ENCODE measurements around the gene CCDC74A.
"Not testable (repeated sequence)": the region's sequence is repeated elsewhere in the genome, so short reads cannot be mapped to it uniquely, and the experiment has no call there.

The CCDC74A gene

DNA sequence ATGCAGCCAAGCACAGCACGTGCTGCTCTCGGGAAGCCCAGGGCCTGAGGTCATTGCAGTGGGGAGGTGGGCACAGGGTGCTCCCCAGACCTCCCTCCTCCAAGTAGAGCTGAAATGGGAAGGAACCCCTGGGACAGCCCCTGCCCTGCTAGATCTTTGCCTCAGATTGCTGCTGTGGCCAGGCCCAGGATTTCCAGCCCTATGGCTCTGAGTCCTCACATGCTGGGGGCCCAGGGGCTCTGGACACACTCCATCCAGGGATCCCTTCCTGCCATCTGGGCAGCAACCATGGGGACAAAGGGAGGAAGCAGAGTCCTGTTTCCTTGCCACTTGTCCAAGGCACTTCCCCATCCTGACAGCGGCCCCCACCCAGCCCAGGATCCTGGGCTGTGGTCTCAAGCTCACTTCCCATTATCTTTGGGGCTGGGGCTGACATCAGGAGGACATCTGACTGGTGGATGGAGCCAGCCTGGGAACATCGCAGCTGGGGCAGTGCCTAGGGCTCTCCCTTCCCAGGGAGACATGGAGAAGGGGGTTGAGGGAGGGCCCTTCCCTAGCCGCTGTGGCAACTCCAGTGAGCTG is 2.3 kb downstream of the CCDC74A start:
- Histone ChIP-seq H3K4me1 (ENCODE audit: low read depth, poor library complexity, severe bottlenecking) (peaks cover 16% of the 10 kb centered on the region), H3K27ac (peak overlapping the region; percentile 42; the same call in 1 of the 2 replicates), H3K4me2 (peak overlapping the region; percentile 98; the same call in 1 of the 2 replicates), H2AFZ (ENCODE audit: low read depth) (peak overlapping the region; percentile 76)
- H3K27me3 ChIP-seq (ENCODE audit: insufficient read depth, low read depth); H3K4me3 ChIP-seq (IDR thresholded peaks at IDR 0.05; ENCODE audit: insufficient read depth, low read depth, low read length); H3K9ac ChIP-seq; H3K79me2 ChIP-seq (ENCODE audit: insufficient read depth, low read depth); H4K20me1 ChIP-seq (ENCODE audit: insufficient read depth); H3K36me3 ChIP-seq (ENCODE audit: insufficient read depth): not testable (repeated sequence)

DNA sequence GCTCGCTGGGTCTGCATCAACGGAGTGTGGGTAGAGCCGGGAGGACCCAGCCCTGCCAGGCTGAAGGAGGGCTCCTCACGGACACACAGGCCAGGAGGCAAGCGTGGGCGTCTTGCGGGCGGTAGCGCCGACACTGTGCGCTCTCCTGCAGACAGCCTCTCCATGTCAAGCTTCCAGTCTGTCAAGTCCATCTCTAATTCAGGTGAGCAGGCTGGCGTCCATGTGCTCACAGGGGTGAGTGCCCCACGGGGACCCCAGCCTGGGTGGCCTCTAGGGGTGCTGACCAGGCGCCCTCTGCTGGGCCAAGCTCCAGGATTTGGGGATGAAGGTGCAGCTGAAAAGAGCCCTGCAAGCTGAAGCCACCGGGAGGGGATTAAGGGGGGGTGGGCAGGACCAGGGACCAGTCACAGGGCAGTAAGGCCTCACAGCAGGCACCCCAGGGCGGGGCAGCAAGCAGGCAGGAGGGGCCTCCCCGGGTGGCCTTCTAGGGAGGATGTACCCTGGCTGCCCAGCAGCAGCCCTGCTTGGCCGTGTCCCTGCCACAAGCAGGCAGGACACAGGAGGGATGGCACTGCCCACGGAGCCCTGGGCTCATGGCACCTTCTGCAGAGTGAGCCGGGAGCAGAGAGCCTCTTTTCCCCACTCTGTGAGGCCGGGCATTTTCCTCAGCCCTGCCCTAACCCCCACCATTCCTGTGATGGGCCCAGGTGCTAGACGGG is 3.1 kb downstream of the CCDC74A start:
- H3K79me2 ChIP-seq (ENCODE audit: insufficient read depth, low read depth); H3K27ac ChIP-seq; H3K36me3 ChIP-seq (ENCODE audit: insufficient read depth); H3K4me2 ChIP-seq; H4K20me1 ChIP-seq (ENCODE audit: insufficient read depth); H2AFZ ChIP-seq (ENCODE audit: low read depth); H3K27me3 ChIP-seq (ENCODE audit: insufficient read depth, low read depth); H3K9ac ChIP-seq; H3K4me3 ChIP-seq (IDR thresholded peaks at IDR 0.05; ENCODE audit: insufficient read depth, low read depth, low read length): not testable (repeated sequence)
- H3K4me1 ChIP-seq (ENCODE audit: low read depth, poor library complexity, severe bottlenecking): peaks cover 16% of the 10 kb centered on the region

DNA sequence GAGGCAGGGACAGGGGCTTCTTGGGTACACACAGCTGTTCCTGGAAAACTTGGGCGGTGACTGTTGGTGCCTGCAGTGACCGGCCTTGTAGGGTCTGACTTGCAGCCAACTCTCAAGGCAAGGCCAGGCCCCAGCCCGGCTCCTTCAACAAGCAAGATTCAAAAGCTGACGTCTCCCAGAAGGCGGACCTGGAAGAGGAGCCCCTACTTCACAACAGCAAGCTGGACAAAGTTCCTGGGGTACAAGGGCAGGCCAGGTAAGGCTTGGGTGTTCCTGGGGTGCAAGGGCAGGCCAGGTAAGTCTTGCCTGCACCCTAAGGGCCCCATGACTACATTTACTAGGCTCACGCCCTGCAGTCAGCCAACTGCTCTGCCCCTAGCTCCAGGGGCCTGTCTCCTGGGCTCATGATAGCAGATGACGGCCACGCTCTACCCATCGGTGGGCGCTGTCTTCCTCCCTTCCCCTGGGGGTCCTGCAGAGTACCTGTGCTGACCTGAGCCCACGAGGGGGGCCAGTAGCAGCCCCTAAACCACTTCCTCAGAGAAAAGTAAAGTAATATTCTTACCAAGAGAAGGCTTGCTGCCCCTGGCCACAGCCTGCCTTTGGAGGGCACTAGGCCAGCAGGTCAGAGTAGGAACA is 4.0 kb downstream of the CCDC74A start:
- H4K20me1 ChIP-seq (ENCODE audit: insufficient read depth); H3K79me2 ChIP-seq (ENCODE audit: insufficient read depth, low read depth); H3K36me3 ChIP-seq (ENCODE audit: insufficient read depth); H3K4me3 ChIP-seq (IDR thresholded peaks at IDR 0.05; ENCODE audit: insufficient read depth, low read depth, low read length); H3K9ac ChIP-seq; H3K27me3 ChIP-seq (ENCODE audit: insufficient read depth, low read depth); H2AFZ ChIP-seq (ENCODE audit: low read depth); H3K27ac ChIP-seq; H3K4me2 ChIP-seq: not testable (repeated sequence)
- H3K4me1 ChIP-seq (ENCODE audit: low read depth, poor library complexity, severe bottlenecking): peaks cover 16% of the 10 kb centered on the region

DNA sequence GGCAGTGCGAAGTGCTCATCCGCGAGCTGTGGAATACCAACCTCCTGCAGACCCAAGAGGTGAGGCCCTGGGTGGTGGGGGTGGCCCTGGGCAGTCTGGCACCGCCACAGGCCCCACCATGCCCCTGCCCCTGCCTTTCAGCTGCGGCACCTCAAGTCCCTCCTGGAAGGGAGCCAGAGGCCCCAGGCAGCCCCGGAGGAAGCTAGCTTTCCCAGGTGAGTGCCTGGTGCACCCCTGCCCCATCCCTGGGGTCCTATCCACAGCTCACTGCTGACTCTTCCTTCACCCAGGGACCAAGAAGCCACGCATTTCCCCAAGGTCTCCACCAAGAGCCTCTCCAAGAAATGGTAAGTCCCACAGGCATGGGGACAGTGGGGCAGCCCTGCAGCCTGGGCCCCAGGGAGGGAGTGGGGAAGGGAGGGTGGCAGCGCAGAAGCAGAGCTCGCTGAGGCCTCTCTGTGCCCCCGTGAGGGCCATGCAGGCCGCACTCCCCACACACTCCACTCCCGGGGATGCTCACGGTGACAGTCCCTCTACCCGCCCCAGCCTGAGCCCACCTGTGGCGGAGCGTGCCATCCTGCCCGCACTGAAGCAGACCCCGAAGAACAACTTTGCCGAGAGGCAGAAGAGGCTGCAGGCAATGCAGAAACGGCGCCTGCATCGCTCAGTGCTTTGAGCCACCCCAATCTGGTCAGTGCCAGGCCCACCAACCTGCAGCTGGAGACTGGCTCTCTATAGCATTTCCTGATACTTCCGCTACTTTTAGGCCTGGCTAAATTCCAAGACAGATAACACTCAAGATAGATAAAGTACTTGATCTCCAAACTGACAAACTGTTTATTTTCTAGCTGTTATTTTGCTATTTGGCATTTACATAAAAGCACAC is 5.3 kb downstream of the CCDC74A start:
- not testable (repeated sequence) for H3K4me2 ChIP-seq; H3K36me3 ChIP-seq (ENCODE audit: insufficient read depth); H4K20me1 ChIP-seq (ENCODE audit: insufficient read depth); H3K4me3 ChIP-seq (IDR thresholded peaks at IDR 0.05; ENCODE audit: insufficient read depth, low read depth, low read length); H3K9ac ChIP-seq; H3K27me3 ChIP-seq (ENCODE audit: insufficient read depth, low read depth); H3K79me2 ChIP-seq (ENCODE audit: insufficient read depth, low read depth); H2AFZ ChIP-seq (ENCODE audit: low read depth); H3K27ac ChIP-seq
- H3K4me1 ChIP-seq (ENCODE audit: low read depth, poor library complexity, severe bottlenecking): peaks cover 11% of the 10 kb centered on the region

DNA sequence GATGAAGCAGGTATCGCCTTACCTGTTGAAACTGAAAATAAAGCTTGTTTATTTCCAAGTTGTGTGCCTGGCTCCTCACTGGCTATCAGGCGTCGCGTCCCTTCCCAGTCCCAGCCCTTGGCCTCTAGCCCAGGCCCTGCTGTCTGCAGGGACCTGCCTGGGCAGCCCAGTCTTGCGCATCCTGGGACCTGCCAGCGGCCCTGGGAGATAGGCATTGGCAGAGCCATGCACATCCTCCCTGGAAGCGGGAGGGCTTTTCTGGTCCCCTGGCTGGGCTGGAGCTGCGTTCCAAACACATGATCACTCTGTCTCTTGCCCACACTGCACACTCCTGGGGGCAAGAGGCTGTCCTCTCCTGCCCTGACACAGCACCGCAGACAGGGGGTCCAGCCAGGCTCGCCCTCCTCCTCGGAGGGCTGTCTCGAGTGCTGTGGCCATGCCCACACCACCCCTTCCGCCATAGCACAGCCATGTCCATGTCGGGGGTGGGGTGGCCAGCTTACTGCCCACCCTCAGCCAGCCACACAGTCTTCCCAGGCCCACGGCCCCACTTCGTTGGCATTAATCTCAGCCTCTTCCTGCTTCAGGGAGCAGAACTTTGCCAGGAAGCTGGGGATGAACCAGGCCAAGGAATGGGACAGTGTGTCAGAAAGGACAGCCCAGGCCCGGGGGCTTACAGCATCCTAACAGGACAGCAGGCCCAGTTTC is 6.1 kb downstream of the CCDC74A start:
- H3K4me3 ChIP-seq (IDR thresholded peaks at IDR 0.05; ENCODE audit: insufficient read depth, low read depth, low read length); H3K27ac ChIP-seq; H4K20me1 ChIP-seq (ENCODE audit: insufficient read depth); H3K79me2 ChIP-seq (ENCODE audit: insufficient read depth, low read depth); H3K9ac ChIP-seq; H3K4me2 ChIP-seq; H3K27me3 ChIP-seq (ENCODE audit: insufficient read depth, low read depth); H2AFZ ChIP-seq (ENCODE audit: low read depth); H3K36me3 ChIP-seq (ENCODE audit: insufficient read depth): not testable (repeated sequence)
- H3K4me1 ChIP-seq (ENCODE audit: low read depth, poor library complexity, severe bottlenecking): peaks cover 11% of the 10 kb centered on the region

DNA sequence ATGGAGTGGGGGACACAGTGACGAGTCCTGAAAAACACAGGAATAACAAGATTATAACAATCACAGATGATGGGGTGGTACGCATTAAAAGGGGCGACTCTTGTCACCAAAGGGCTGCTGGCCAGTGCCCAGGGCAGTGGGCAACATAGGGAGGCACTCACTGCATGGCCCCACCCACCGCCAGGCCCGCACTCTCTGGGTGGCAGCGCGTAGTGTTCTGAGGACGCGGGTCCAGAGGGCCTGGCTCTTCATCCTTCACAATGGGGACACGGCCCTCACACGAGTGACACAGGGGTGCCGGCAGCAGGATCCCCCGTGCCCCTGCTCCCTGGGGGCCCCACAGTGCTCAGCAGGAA is 6.6 kb downstream of the CCDC74A start:
- H3K27me3 ChIP-seq (ENCODE audit: insufficient read depth, low read depth); H3K79me2 ChIP-seq (ENCODE audit: insufficient read depth, low read depth); H4K20me1 ChIP-seq (ENCODE audit: insufficient read depth); H3K9ac ChIP-seq; H3K27ac ChIP-seq; H2AFZ ChIP-seq (ENCODE audit: low read depth); H3K4me3 ChIP-seq (IDR thresholded peaks at IDR 0.05; ENCODE audit: insufficient read depth, low read depth, low read length); H3K4me1 ChIP-seq (ENCODE audit: low read depth, poor library complexity, severe bottlenecking); H3K4me2 ChIP-seq; H3K36me3 ChIP-seq (ENCODE audit: insufficient read depth): not testable (repeated sequence)

DNA sequence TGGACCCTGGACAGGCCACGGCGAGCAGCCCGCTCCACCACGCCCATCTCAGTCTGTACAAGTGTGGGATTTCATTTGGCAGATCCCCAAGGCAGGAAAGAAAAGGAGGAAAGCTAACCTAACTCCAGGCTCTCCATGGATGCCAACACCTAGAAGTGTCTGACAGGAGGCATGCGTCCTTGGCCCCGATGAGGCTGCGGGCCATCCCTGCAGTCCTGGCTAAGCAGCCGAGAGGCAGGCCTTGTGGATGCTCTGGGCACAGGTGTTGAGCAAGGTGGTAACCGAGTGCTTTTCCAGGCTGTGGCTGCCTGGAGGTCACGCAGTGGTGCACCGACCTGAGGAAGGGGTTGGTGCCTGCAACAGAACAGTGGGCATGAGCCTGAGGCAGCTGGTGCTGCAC is 7.3 kb downstream of the CCDC74A start:
- not testable (repeated sequence) for H3K36me3 ChIP-seq (ENCODE audit: insufficient read depth); H3K27ac ChIP-seq; H3K4me3 ChIP-seq (IDR thresholded peaks at IDR 0.05; ENCODE audit: insufficient read depth, low read depth, low read length); H3K4me2 ChIP-seq; H3K4me1 ChIP-seq (ENCODE audit: low read depth, poor library complexity, severe bottlenecking); H4K20me1 ChIP-seq (ENCODE audit: insufficient read depth); H3K79me2 ChIP-seq (ENCODE audit: insufficient read depth, low read depth); H3K27me3 ChIP-seq (ENCODE audit: insufficient read depth, low read depth); H2AFZ ChIP-seq (ENCODE audit: low read depth); H3K9ac ChIP-seq

Measured in KMS-11 (cell line).